HL-60 (cell line): ENCODE results near the gene ATAD3C.
"Not testable (repeated sequence)": the region's sequence is repeated elsewhere in the genome, so short reads cannot be mapped to it uniquely, and the experiment has no call there.

Experiments
- DNase-seq, 2 experiments: peaks; one replicate each; pipeline ENCODE4 v3.0.0-alpha.2; 2010 to 2020; ENCODE audit warnings: low read depth in 1 of 2, low spot score in 1 of 2
- H3K27ac ChIP-seq: fragments of 250-450 bp; sonication (Bioruptor Pico); replicated peaks from 2 replicates; pipeline ENCODE4 v1.5.1; 2020; ENCODE audit warnings: mild to moderate bottlenecking, moderate library complexity
- H3K27me3 ChIP-seq: fragments of 250-450 bp; sonication (Bioruptor Pico); 2 replicates; pipeline ENCODE4 v1.5.1; 2021; ENCODE audit warnings: mild to moderate bottlenecking, moderate library complexity; ENCODE audit not compliant: insufficient read depth, poor library complexity, severe bottlenecking
- H3K4me3 ChIP-seq: replicated peaks from 2 replicates; pipeline ENCODE4 v1.5.1; 2011; ENCODE audit warnings: mild to moderate bottlenecking, control low read depth, low read length; ENCODE audit not compliant: insufficient read depth
- GABPA ChIP-seq: IDR thresholded peaks from 2 replicates; pipeline ENCODE4 v1.6.1; 2012; ENCODE audit warnings: low read depth
- POLR2AphosphoS5 ChIP-seq: IDR thresholded peaks from 2 replicates; pipeline ENCODE4 v1.6.1; 2012; ENCODE audit warnings: low read depth
- REST ChIP-seq: IDR thresholded peaks from 2 replicates; pipeline ENCODE4 v1.6.1; 2012; ENCODE audit warnings: low read depth; ENCODE audit not compliant: insufficient replicate concordance
- SPI1 ChIP-seq: IDR thresholded peaks from 2 replicates; pipeline ENCODE4 v1.6.1; 2012; ENCODE audit warnings: low read depth, mild to moderate bottlenecking, borderline replicate concordance
- TF ChIP-seq, protein P1 (sequence below): IDR thresholded peaks from one replicate; pipeline ENCODE4 v1.5.1; 2011; ENCODE audit warnings: low read length, control low read depth, inconsistent platforms; ENCODE audit not compliant: insufficient read depth

ATAD3C gene

DNA sequence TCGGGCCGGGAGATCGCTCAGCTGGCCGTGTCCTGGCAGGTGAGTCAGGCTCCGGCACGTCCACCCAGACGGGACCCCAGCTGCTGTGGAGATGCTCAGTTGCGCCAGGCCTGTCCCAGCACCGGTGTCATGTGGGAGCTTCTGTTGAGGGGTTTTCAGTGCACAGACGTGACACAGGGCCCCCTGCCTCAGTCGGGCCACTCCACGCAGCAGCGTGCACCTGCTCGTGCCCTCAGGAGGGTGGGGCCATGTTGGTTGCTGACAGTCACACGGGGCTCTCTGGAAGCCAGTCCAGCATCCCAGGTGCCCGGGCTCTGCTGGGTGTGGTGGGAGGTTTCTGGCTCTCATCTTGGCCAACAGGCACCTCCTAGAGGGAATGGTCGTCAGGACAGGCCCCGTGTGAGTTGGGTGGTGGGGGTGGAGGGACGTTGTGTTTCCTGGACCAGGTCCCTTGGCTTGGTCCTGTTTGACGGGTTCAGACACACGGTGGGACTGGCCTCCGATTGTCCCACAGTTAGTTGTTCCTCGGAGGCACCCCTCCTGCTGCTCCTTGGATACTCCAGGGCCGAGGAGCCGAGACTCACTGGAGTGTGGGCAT is 41.2 kb downstream of the ATAD3C start:
- no peak overlapping the region for H3K27ac ChIP-seq
- no peak for DNase-seq
- TF ChIP-seq, protein P1, sequence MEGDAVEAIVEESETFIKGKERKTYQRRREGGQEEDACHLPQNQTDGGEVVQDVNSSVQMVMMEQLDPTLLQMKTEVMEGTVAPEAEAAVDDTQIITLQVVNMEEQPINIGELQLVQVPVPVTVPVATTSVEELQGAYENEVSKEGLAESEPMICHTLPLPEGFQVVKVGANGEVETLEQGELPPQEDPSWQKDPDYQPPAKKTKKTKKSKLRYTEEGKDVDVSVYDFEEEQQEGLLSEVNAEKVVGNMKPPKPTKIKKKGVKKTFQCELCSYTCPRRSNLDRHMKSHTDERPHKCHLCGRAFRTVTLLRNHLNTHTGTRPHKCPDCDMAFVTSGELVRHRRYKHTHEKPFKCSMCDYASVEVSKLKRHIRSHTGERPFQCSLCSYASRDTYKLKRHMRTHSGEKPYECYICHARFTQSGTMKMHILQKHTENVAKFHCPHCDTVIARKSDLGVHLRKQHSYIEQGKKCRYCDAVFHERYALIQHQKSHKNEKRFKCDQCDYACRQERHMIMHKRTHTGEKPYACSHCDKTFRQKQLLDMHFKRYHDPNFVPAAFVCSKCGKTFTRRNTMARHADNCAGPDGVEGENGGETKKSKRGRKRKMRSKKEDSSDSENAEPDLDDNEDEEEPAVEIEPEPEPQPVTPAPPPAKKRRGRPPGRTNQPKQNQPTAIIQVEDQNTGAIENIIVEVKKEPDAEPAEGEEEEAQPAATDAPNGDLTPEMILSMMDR: no peak
- TF ChIP-seq GABPA (no peak), POLR2AphosphoS5 (no peak), REST (no peak), SPI1 (no peak)
- H3K27me3 ChIP-seq: no peaks in the 10 kb centered on the region
- H3K4me3 ChIP-seq: no peak overlapping the region

- H3K4me3 ChIP-seq: no peak overlapping the region
- TF ChIP-seq POLR2AphosphoS5 (no peak), REST (no peak), GABPA (no peak), SPI1 (no peak)
- TF ChIP-seq, protein P1: no peak
- H3K27me3 ChIP-seq: no peaks in the 10 kb centered on the region
- H3K27ac ChIP-seq: no peak overlapping the region
- DNase-seq: no peak
Measured at GRCh38 chr1:1491601-1492000, 42.1 kb downstream of the ATAD3C start.

DNA sequence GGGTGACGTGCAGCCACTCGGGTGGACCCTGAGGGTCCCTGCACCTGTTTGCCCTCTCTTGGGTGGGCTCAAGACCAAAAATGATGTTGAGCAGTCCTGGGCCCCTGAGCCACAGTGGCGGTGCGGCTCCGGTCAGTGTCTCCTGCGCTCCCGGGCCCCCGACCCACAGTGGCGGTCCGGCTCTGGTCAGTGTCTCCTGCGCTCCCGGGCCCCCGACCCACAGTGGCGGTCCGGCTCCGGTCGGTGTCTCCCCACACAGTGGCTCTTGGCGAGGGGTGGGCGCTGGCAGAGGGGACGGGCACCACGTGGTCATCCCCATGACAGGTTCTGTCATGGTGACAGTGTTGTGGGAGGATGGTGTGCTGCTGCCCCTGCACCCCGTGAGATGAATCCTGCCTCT is 44.8 kb downstream of the ATAD3C start:
- H3K27me3 ChIP-seq, DNase-seq, H3K4me3 ChIP-seq, H3K27ac ChIP-seq: not testable (repeated sequence)

- not testable (repeated sequence) for H3K27me3 ChIP-seq, H3K27ac ChIP-seq, H3K4me3 ChIP-seq, DNase-seq
Measured at GRCh38 chr1:1495461-1495975, 46.0 kb downstream of the ATAD3C start.

DNA sequence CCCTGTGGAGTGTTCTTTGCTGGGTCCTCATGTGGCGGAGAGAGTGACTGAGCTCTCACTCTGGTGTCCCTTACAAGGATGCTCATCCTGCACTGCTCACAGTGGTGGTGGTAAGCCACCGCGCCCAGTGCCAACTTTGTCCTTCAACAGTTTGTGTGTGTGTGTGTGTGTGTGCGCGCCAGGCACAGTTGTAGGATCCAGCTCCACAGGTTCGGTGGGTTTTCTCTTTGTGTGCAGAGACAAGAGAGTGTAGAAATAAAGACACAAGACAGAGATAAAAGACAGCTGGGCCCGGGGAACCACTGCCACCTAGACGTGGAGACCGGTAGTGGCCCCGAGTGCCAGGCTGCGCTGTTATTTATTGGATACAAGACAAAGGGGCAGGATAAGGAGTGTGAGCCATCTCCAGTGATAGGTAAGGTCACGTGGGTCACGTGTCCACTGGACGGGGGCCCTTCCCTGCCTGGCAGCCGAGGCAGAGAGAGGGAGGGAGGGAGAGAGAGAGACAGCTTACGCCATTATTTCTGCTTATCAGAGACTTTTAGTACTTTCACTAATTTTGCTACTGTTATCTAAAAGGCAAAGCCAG is 55.4 kb downstream of the ATAD3C start:
- peak in 1 of 2 experiments; percentile 86 for DNase-seq
- not testable (repeated sequence) for H3K27me3 ChIP-seq
- TF ChIP-seq, protein P1: peak; percentile 23
- peak overlapping the region; percentile 57 for H3K27ac ChIP-seq
- peak overlapping the region; percentile 10 for H3K4me3 ChIP-seq
